IPS DF 6.9 (cell line): ENCODE measurements around the gene ARID1A.

Experiments
- DNase-seq: peaks from one replicate; pipeline ENCODE4 v3.0.0-alpha.2; 2013; ENCODE audit warnings: low read depth, low spot score
- H3K27ac ChIP-seq: one replicate; pipeline ENCODE4 v1.5.1; 2013; ENCODE audit warnings: low read length, control low read depth
- H3K27me3 ChIP-seq: 2 replicates; pipeline ENCODE4 v1.6.1; 2013; ENCODE audit warnings: mild to moderate bottlenecking, low read length; ENCODE audit not compliant: control insufficient read depth, insufficient read depth
- H3K36me3 ChIP-seq: 2 replicates; pipeline ENCODE4 v1.6.1; 2013; ENCODE audit warnings: low read length; ENCODE audit not compliant: control insufficient read depth, insufficient read depth
- H3K4me1 ChIP-seq: 2 replicates; pipeline ENCODE4 v1.6.1; 2013; ENCODE audit warnings: low read length; ENCODE audit not compliant: control insufficient read depth, insufficient read depth
- H3K4me3 ChIP-seq: 2 replicates; pipeline ENCODE4 v1.5.1; 2013; ENCODE audit warnings: mild to moderate bottlenecking, low read length
- H3K9me3 ChIP-seq: 2 replicates; pipeline ENCODE4 v1.6.1; 2013; ENCODE audit warnings: low read length, inconsistent platforms; ENCODE audit not compliant: control insufficient read depth, insufficient read depth
- WGBS: extraction: QIAGEN DNeasy Blood & Tissue Kit; methylation state at CpG from one replicate; pipeline ENCODE4 v1.1.7; 2013; ENCODE audit warnings: mixed read lengths, missing lambda C conversion rate; ENCODE audit not compliant: insufficient read length, insufficient coverage; 5-methylcytosine and 5-hydroxymethylcytosine counted together

ARID1A gene

DNA sequence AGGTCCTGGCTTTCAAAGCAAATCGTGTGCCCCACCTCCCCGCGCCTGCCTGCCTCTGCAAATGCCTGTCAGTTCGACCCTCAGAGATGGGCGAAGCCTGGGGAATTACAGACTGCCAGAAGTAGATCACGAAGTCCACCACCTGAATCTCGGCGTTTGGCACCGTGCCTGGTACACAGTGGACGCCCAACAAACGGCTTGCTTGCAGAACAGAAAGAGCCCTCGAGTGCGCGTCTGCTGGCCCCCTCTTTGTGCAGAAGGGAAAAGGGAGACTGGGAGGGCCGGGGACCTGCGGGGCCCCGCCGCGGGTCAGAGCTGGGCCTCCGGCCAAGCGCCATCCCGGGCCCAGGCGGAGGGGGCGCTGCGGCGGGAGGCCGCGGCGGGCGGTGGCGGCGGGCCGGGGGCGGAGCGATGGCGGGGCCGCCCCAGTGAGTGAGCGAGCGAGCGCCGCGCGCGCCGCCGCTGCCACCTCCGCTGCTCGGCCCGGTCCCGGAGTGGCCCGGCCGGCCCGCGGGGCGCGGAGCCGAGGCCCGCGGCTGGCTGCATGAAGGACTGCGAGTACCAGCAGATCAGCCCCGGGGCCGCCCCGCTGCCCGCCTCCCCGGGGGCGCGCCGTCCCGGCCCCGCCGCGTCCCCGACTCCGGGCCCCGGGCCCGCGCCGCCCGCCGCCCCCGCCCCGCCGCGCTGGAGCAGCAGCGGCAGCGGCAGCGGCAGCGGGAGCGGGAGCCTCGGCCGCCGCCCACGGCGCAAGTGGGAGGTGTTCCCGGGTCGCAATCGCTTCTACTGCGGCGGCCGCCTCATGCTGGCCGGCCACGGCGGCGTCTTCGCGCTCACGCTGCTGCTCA, 130.7 kb downstream of the ARID1A start, which contains the start of gene ZDHHC18:
Gene ZDHHC18 (plus strand): TSS at position 428 of the 845 bp plus-strand sequence. CDS start 117 bp downstream, at position 545.
- Histone ChIP-seq H3K4me3 (peak within 1 kb of the TSS; percentile 81), H3K27me3 (no peaks in the 10 kb centered on the region), H3K9me3 (no peaks in the 10 kb centered on the region), H3K27ac (no peak within 1 kb of the TSS), H3K36me3 (0 out of 2 replicates have a peak, but pooled peaks cover 1% of the 10 kb centered on the region), H3K4me1 (no peaks in the 10 kb centered on the region)
- no CpG with 5 or more reads among the region's 107 CpGs for whole genome bisulfite sequencing
- DNase-seq = peak; percentile 16

DNA sequence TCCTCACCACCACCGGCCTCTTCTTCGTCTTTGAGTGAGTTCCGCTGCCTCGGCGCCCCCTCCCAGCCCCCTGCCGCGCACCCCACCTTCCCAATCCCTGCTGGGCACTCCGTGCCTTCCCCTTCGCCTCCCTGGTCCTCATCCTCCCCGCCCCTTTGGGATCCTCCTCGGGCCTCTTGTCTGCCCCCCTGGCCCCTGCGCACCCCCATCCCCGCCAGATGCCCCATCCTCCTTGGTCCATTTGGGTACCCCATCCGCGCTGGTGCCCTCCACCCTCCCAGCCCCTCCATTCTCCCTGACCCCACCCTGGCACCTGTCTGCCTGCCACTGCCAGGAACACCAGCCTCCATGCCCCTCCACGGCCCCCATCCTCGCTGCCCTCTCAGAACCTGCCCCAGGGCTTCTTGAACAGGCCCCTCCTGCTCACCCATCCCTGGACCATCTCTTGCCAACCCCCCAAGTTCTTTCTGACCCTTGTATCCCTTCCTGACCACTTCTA, 131.3 kb downstream of the ARID1A start:
- H3K27me3 ChIP-seq = no peaks in the 10 kb centered on the region
- no CpG with 5 or more reads among the region's 17 CpGs for WGBS
- H3K4me3 ChIP-seq = peak overlapping the region; percentile 81
- 0 out of 2 replicates have a peak, but pooled peaks cover 3% of the 10 kb centered on the region for H3K36me3 ChIP-seq
- H3K27ac ChIP-seq = no peak overlapping the region
- no peaks in the 10 kb centered on the region for H3K9me3 ChIP-seq
- DNase-seq = no peak
- no peaks in the 10 kb centered on the region for H3K4me1 ChIP-seq

DNA sequence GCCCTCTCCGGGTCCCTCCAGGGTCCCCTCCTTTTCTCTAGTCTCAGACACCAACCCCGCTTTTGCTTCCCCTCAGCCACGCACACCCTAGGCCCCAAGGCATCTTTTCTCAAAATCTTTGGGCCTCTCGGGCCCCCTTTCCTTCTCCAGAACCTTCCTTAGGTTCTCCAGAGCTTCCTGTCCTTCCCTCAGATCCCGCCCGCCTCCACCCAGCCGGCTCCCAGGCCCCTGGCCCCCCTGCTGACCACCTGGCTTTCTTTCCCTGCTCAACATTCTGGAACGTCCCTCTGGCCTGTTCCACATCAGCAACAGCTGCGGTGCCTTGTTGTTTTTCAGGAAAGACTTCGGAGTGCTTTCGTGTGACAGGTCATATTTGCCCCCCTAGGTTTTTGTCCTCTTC, 131.8 kb downstream of the ARID1A start:
- no peak overlapping the region; the same call in 1 of the 2 replicates for H3K4me3 ChIP-seq
- H3K36me3 ChIP-seq = 0 out of 2 replicates have a peak, but pooled peaks cover 5% of the 10 kb centered on the region
- H3K9me3 ChIP-seq = no peaks in the 10 kb centered on the region
- no CpG with 5 or more reads among the region's 11 CpGs for WGBS
- no peak overlapping the region for H3K27ac ChIP-seq
- DNase-seq = no peak
- H3K27me3 ChIP-seq = no peaks in the 10 kb centered on the region
- H3K4me1 ChIP-seq = no peaks in the 10 kb centered on the region

DNA sequence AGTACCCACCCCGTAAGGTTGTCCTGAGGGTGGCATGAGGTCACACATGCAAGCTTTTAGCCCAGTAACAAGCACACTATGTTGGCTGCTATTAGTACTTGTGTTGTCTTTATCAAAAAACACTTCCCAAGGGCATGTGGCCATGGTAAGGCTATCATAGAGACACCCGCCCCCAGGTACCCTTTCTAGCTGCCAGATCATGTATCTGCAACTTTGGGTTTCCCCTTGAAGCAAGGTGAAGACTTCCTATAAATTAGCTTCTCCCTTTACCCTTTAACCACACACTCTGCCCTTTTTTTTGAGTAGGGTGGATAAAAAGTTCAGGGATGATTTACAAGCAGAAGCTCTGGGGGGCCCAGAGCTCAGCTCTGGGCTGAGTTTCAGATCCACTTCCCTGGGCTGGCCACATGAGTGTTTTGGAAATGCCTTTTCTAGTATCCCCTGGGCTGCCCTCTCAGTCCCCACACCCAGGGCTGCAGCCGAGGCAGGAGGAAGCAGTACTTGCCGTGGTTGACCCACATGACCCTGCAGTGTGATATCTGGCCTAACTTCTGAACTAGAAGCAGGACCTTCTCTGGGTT, 132.7 kb downstream of the ARID1A start:
- no CpG with 5 or more reads among the region's 4 CpGs for WGBS
- no peak overlapping the region for H3K4me3 ChIP-seq

DNA sequence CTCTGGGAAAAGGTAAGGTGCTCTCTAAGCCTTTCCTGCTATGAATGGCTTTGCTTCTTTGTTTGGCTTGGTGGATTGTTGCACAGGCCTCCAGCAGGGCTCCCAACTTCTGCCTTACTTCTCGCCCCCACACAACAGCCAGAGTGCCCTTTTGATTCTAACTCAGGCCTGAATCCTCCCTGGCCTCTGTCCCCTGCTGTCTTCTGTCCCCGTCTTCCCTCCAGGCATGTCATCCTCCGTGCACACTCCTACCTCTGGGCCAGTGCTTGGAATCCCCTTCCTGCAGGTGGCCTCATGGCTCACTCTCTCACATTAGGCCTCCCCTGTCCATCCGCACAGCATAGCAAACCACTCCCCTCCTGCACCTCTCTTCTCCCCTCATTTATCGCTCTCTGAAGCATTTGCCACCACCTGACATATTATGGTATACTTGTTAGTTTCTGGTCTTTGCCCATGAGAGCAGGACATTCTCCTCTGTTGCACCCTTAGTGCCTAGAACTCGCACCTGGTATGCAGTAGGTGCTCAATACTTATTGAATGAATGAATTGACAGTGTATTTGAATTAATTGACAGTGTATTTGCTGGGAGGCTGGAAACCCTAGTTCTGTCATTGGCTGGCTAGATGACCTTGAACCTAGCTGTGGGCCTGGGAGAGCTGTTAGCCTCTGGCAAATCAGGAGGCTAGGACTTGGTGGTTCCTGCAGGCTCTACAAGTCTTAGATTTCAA, 133.5 kb downstream of the ARID1A start:
- H3K27me3 ChIP-seq = no peaks in the 10 kb centered on the region
- H3K27ac ChIP-seq = no peak overlapping the region
- peaks cover 8% of the 10 kb centered on the region; the same call in 1 of the 2 replicates for H3K36me3 ChIP-seq
- DNase-seq = no peak
- no peaks in the 10 kb centered on the region for H3K9me3 ChIP-seq
- no peaks in the 10 kb centered on the region for H3K4me1 ChIP-seq
- H3K4me3 ChIP-seq = no peak overlapping the region
- no CpG with 5 or more reads among the region's 6 CpGs for WGBS

More for the DNA sequence above, 132.7 kb downstream of the ARID1A start:
- Histone ChIP-seq H3K27me3 (no peaks in the 10 kb centered on the region), H3K27ac (no peak overlapping the region), H3K36me3 (0 out of 2 replicates have a peak, but pooled peaks cover 5% of the 10 kb centered on the region), H3K4me1 (no peaks in the 10 kb centered on the region), H3K9me3 (no peaks in the 10 kb centered on the region)
- DNase-seq = no peak

DNA sequence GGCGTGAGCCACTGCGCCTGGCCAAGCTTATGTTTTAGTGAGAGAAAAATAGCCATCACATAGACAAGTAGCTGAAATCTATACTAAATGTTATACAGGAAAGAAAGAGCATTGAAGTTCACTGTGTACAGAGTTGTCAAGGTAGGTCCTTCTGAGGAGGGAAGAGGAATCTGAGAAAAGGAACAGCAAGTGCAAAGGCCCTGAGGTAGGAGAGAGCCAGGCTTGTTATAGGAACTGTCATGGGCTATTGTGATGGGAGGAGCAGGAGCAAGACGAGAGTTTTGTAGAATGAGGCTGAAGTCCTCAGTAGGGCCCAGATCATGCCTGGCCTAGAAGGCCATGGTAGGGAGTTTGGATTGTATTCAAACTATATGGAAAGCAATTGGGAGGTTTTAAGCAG, 135.2 kb downstream of the ARID1A start:
- Histone ChIP-seq H3K36me3 (peaks cover 8% of the 10 kb centered on the region; the same call in 1 of the 2 replicates), H3K27me3 (no peaks in the 10 kb centered on the region), H3K27ac (no peak overlapping the region), H3K9me3 (no peaks in the 10 kb centered on the region), H3K4me3 (no peak overlapping the region), H3K4me1 (no peaks in the 10 kb centered on the region)
- DNase-seq = no peak
- no CpG with 5 or more reads among the region's 3 CpGs for WGBS
